H9 (cell line): ENCODE data around the gene IFIH1. TPM values are rescaled to one million over a fixed set of nuclear protein-coding genes. Genes with fewer than 3 reads are reported as not detected.

Experiments
- DNase-seq: peaks from one replicate; pipeline ENCODE4 v3.0.0-alpha.2; 2017
- H2AFZ ChIP-seq: one replicate; pipeline ENCODE4 v1.6.1; 2013; ENCODE audit warnings: mild to moderate bottlenecking, low read length, control low read depth, moderate library complexity
- H2AK5ac ChIP-seq: 2 replicates; pipeline ENCODE4 v1.6.1; 2013; ENCODE audit warnings: low read length, control low read depth, mixed read lengths; ENCODE audit not compliant: insufficient read length
- H2BK120ac ChIP-seq: one replicate; pipeline ENCODE4 v1.6.1; 2013; ENCODE audit warnings: low read depth, mild to moderate bottlenecking, low read length, control low read depth, inconsistent platforms; ENCODE audit not compliant: poor library complexity, severe bottlenecking
- H2BK12ac ChIP-seq: 2 replicates; pipeline ENCODE4 v1.6.1; 2013; ENCODE audit warnings: low read length, control low read depth, mixed read lengths, low read depth; ENCODE audit not compliant: insufficient read length
- H2BK15ac ChIP-seq: 2 replicates; pipeline ENCODE4 v1.6.1; 2013; ENCODE audit warnings: low read depth, low read length, control low read depth
- H2BK20ac ChIP-seq: one replicate; pipeline ENCODE4 v1.6.1; 2013; ENCODE audit warnings: low read depth, mild to moderate bottlenecking, low read length, control low read depth, inconsistent platforms; ENCODE audit not compliant: poor library complexity, severe bottlenecking
- H2BK5ac ChIP-seq: 2 replicates; pipeline ENCODE4 v1.6.1; 2013; ENCODE audit warnings: low read length, control low read depth, mixed read lengths; ENCODE audit not compliant: insufficient read length
- H3K14ac ChIP-seq: 2 replicates; pipeline ENCODE4 v1.6.1; 2013; ENCODE audit warnings: low read length, control low read depth; ENCODE audit not compliant: insufficient read depth
- H3K18ac ChIP-seq: 2 replicates; pipeline ENCODE4 v1.6.1; 2013; ENCODE audit warnings: low read depth, mild to moderate bottlenecking, mixed read lengths, low read length, control low read depth; ENCODE audit not compliant: insufficient read length
- H3K23ac ChIP-seq: 2 replicates; pipeline ENCODE4 v1.6.1; 2013; ENCODE audit warnings: low read length, control low read depth, mixed read lengths, low read depth; ENCODE audit not compliant: insufficient read length
- H3K23me2 ChIP-seq: 2 replicates; pipeline ENCODE4 v1.6.1; 2013; ENCODE audit warnings: low read depth, mild to moderate bottlenecking, mixed read lengths, low read length, control low read depth; ENCODE audit not compliant: insufficient read length, poor library complexity, severe bottlenecking
- H3K27ac ChIP-seq: 2 replicates; pipeline ENCODE4 v1.5.1; 2013; ENCODE audit warnings: low read length, control low read depth, mixed read lengths, low read depth; ENCODE audit not compliant: insufficient read length
- H3K27me3 ChIP-seq: 2 replicates; pipeline ENCODE4 v1.6.1; 2013; ENCODE audit warnings: low read length, control low read depth, inconsistent platforms; ENCODE audit not compliant: insufficient read depth
- H3K4ac ChIP-seq: 2 replicates; pipeline ENCODE4 v1.6.1; 2013; ENCODE audit warnings: low read depth, mild to moderate bottlenecking, control low read depth, inconsistent platforms, low read length, moderate library complexity
- H3K4me1 ChIP-seq: 2 replicates; pipeline ENCODE4 v1.6.1; 2013; ENCODE audit warnings: low read length, control low read depth, inconsistent platforms; ENCODE audit not compliant: insufficient read depth
- H3K4me2 ChIP-seq: 2 replicates; pipeline ENCODE4 v1.6.1; 2013; ENCODE audit warnings: low read length, control low read depth, mixed read lengths; ENCODE audit not compliant: insufficient read length, insufficient read depth
- H3K56ac ChIP-seq: 2 replicates; pipeline ENCODE4 v1.6.1; 2013; ENCODE audit warnings: low read depth, mild to moderate bottlenecking, mixed read lengths, low read length, control low read depth; ENCODE audit not compliant: insufficient read length
- H3K79me1 ChIP-seq: 2 replicates; pipeline ENCODE4 v1.6.1; 2013; ENCODE audit warnings: low read depth, mild to moderate bottlenecking, moderate library complexity, low read length, control low read depth, inconsistent platforms; ENCODE audit not compliant: insufficient read depth, poor library complexity, severe bottlenecking
- H3K79me2 ChIP-seq: 2 replicates; pipeline ENCODE4 v1.6.1; 2013; ENCODE audit warnings: low read length, control low read depth, inconsistent platforms; ENCODE audit not compliant: insufficient read depth
- H3K9ac ChIP-seq: 2 replicates; pipeline ENCODE4 v1.6.1; 2013; ENCODE audit warnings: low read length, control low read depth, mixed read lengths; ENCODE audit not compliant: insufficient read length; ENCODE audit errors: extremely low read depth
- H3K9me3 ChIP-seq: one replicate; pipeline ENCODE4 v1.6.1; 2013; ENCODE audit warnings: low read depth, low read length, inconsistent platforms; ENCODE audit not compliant: control insufficient read depth
- H3T11ph ChIP-seq: one replicate; pipeline ENCODE4 v1.6.1; 2013; ENCODE audit warnings: mild to moderate bottlenecking, low read length, control low read depth, inconsistent platforms
- H4K20me1 ChIP-seq: one replicate; pipeline ENCODE4 v1.6.1; 2013; ENCODE audit not compliant: control insufficient read depth, insufficient read length, insufficient read depth
- H4K5ac ChIP-seq: 2 replicates; pipeline ENCODE4 v1.6.1; 2013; ENCODE audit warnings: low read depth, mild to moderate bottlenecking, mixed read lengths, low read length, control low read depth; ENCODE audit not compliant: insufficient read length
- H4K8ac ChIP-seq: replicated peaks from 2 replicates; pipeline ENCODE4 v1.6.1; 2013; ENCODE audit warnings: low read length, control low read depth, mixed read lengths, low read depth; ENCODE audit not compliant: insufficient read length
- H4K91ac ChIP-seq: 2 replicates; pipeline ENCODE4 v1.6.1; 2013; ENCODE audit warnings: low read depth, mild to moderate bottlenecking, moderate library complexity, mixed read lengths, low read length, control low read depth; ENCODE audit not compliant: insufficient read length
- H3K27ac Mint-ChIP-seq, 3 experiments: 2 replicates in 2 of 3; 3 replicates in 1 of 3; pipeline ENCODE4 v1.8.0; 2020 to 2021; ENCODE audit warnings: mixed read lengths in 3 of 3, mild to moderate bottlenecking in 1 of 3, moderate library complexity in 1 of 3
- H3K27me3 Mint-ChIP-seq: 2 replicates; pipeline ENCODE4 v1.8.0; 2021; ENCODE audit warnings: low read depth, mild to moderate bottlenecking, moderate library complexity, mixed read lengths
- H3K36me3 Mint-ChIP-seq, 3 experiments: 2 replicates in 2 of 3; 3 replicates in 1 of 3; pipeline ENCODE4 v1.8.0; 2020 to 2021; ENCODE audit warnings: low read depth in 3 of 3, mixed read lengths in 3 of 3; ENCODE audit not compliant: insufficient read depth in 1 of 3
- H3K4me1 Mint-ChIP-seq, 2 experiments: 2 replicates each; pipeline ENCODE4 v1.8.0; 2020; ENCODE audit warnings: mixed read lengths in 2 of 2
- H3K4me3 Mint-ChIP-seq, 2 experiments: 2 replicates in 1 of 2; 3 replicates in 1 of 2; pipeline ENCODE4 v1.8.0; 2020 to 2021; ENCODE audit warnings: mild to moderate bottlenecking in 2 of 2, mixed read lengths in 2 of 2, moderate library complexity in 1 of 2
- H3K9me3 Mint-ChIP-seq, 2 experiments: 2 replicates in 1 of 2; 3 replicates in 1 of 2; pipeline ENCODE4 v1.8.0; 2020; ENCODE audit warnings: mild to moderate bottlenecking in 2 of 2, mixed read lengths in 2 of 2, moderate library complexity in 1 of 2
- WGBS: extraction: QIAGEN DNeasy Blood & Tissue Kit; methylation state at CpG from one replicate; pipeline ENCODE4 v1.1.7; 2013; ENCODE audit warnings: missing lambda C conversion rate, low lambda C conversion rate, mixed read lengths; ENCODE audit not compliant: insufficient read length; ENCODE audit errors: extremely low coverage; 5-methylcytosine and 5-hydroxymethylcytosine counted together
- total RNA-seq: library from RNA; stranded (reverse); gene quantifications from 2 replicates; pipeline ENCODE4 v1.2.1, GENCODE V29; 2021
- TF ChIP-seq, protein P1 (sequence below): fragments of 200-600 bp; sonication (generic); conservative IDR thresholded peaks from 3 replicates; pipeline ENCODE4 v1.8.0; 2021; ENCODE audit warnings: antibody characterized with exemption, mild to moderate bottlenecking

The IFIH1 gene
- total RNA-seq, 1 experiment from 2014 or later = 0.81 TPM

- H3K4me2 ChIP-seq = no peak overlapping the region
- H3K9ac ChIP-seq = no peak overlapping the region
- no peak overlapping the region for H4K8ac ChIP-seq
- H2BK15ac ChIP-seq = no peak overlapping the region
- H2BK20ac ChIP-seq = no peak overlapping the region
- H2BK120ac ChIP-seq = no peak overlapping the region
- H2BK5ac ChIP-seq = no peak overlapping the region
- H3K79me2 ChIP-seq = no peaks in the 10 kb centered on the region
- no peak overlapping the region for H3K4ac ChIP-seq
- no peak overlapping the region for H2AFZ ChIP-seq
- H3K27me3 ChIP-seq = no peaks in the 10 kb centered on the region
- H3K56ac ChIP-seq = no peak overlapping the region
- H3K4me1 Mint-ChIP-seq = peaks cover 9 to 12% of the 10 kb centered on the region in 2 experiments
- no peak overlapping the region for H3K18ac ChIP-seq
- H2AK5ac ChIP-seq = no peak overlapping the region
- H3K9me3 ChIP-seq = no peaks in the 10 kb centered on the region
- WGBS = no CpG with 5 or more reads among the region's 1 CpG
- H3K23me2 ChIP-seq = no peaks in the 10 kb centered on the region
- H3T11ph ChIP-seq = no peak overlapping the region
- H4K5ac ChIP-seq = no peak overlapping the region
- no peak overlapping the region for H3K27ac ChIP-seq
- H3K36me3 Mint-ChIP-seq = no peaks in the 10 kb centered on the region
- H4K20me1 ChIP-seq = no peaks in the 10 kb centered on the region
- H3K4me1 ChIP-seq = no peaks in the 10 kb centered on the region
- DNase-seq = no peak
- no peaks in the 10 kb centered on the region for H3K9me3 Mint-ChIP-seq
- H3K4me3 Mint-ChIP-seq = no peak overlapping the region
- H3K79me1 ChIP-seq = no peaks in the 10 kb centered on the region
- no peak overlapping the region for H4K91ac ChIP-seq
- H3K14ac ChIP-seq = no peak overlapping the region
- H3K27ac Mint-ChIP-seq = no peak overlapping the region; a peak in 1 of 7 replicates
- no peak overlapping the region for H3K23ac ChIP-seq
- no peak overlapping the region for H2BK12ac ChIP-seq
- no peaks in the 10 kb centered on the region for H3K27me3 Mint-ChIP-seq
- TF ChIP-seq, protein P1, sequence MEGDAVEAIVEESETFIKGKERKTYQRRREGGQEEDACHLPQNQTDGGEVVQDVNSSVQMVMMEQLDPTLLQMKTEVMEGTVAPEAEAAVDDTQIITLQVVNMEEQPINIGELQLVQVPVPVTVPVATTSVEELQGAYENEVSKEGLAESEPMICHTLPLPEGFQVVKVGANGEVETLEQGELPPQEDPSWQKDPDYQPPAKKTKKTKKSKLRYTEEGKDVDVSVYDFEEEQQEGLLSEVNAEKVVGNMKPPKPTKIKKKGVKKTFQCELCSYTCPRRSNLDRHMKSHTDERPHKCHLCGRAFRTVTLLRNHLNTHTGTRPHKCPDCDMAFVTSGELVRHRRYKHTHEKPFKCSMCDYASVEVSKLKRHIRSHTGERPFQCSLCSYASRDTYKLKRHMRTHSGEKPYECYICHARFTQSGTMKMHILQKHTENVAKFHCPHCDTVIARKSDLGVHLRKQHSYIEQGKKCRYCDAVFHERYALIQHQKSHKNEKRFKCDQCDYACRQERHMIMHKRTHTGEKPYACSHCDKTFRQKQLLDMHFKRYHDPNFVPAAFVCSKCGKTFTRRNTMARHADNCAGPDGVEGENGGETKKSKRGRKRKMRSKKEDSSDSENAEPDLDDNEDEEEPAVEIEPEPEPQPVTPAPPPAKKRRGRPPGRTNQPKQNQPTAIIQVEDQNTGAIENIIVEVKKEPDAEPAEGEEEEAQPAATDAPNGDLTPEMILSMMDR = no peak
Observed at GRCh38 chr2:162257425-162257824, 61.1 kb downstream of the IFIH1 start.
